ENCODE results near the gene OR8J1. TPM values are rescaled to one million over a fixed set of nuclear protein-coding genes. Genes with fewer than 3 reads are reported as not detected.

Gene OR8J1
- total and polyA plus RNA-seq, 4 donors, result not detected

DNA sequence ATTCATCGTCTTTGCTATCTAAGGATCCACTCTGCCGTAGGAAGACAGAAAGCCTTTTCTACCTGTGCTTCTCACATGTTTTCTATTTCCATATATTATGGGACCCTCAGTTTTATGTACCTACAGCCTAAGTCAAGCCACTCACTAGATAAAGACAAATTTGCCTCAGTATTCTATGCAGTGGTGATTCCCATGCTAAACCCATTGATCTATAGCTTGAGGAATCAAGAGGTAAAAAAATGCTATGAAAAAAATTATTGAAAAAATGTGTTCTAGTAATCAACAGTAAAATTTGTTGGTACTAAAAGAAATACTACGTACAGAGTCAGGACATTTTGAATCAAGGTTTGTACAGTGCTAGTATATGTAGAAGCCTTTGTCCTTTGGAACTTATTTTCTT lies 40.3 kb downstream of the OR8J1 start:
- DNase-seq (ENCODE audit: low spot score), result no peak
- H3K9me3 ChIP-seq (ENCODE audit: control insufficient read depth in 4 of 4, low read length in 3 of 4), result no peaks in the 10 kb centered on the region
- no peaks in the 10 kb centered on the region for H3K36me3 ChIP-seq (ENCODE audit: control insufficient read depth in 4 of 4, insufficient read depth in 3 of 4, low read depth in 1 of 4, low read length in 3 of 4)
- H3K27me3 ChIP-seq (ENCODE audit: control insufficient read depth in 4 of 4, insufficient read depth in 4 of 4, low read length in 3 of 4), result no peaks in the 10 kb centered on the region
- H3K4me3 ChIP-seq (ENCODE audit: low read depth in 1 of 3, low read length in 3 of 3), result no peak overlapping the region
- no peak overlapping the region for H3K9ac ChIP-seq (ENCODE audit: low read depth in 1 of 2, low read length in 2 of 2)
- no peak overlapping the region for H3K27ac ChIP-seq (ENCODE audit: low read depth in 1 of 2, low read length in 2 of 2)
- H3K4me1 ChIP-seq (ENCODE audit: control insufficient read depth in 4 of 4, insufficient read depth in 4 of 4, low read length in 3 of 4), result no peaks in the 10 kb centered on the region
- TF ChIP-seq, protein P1, sequence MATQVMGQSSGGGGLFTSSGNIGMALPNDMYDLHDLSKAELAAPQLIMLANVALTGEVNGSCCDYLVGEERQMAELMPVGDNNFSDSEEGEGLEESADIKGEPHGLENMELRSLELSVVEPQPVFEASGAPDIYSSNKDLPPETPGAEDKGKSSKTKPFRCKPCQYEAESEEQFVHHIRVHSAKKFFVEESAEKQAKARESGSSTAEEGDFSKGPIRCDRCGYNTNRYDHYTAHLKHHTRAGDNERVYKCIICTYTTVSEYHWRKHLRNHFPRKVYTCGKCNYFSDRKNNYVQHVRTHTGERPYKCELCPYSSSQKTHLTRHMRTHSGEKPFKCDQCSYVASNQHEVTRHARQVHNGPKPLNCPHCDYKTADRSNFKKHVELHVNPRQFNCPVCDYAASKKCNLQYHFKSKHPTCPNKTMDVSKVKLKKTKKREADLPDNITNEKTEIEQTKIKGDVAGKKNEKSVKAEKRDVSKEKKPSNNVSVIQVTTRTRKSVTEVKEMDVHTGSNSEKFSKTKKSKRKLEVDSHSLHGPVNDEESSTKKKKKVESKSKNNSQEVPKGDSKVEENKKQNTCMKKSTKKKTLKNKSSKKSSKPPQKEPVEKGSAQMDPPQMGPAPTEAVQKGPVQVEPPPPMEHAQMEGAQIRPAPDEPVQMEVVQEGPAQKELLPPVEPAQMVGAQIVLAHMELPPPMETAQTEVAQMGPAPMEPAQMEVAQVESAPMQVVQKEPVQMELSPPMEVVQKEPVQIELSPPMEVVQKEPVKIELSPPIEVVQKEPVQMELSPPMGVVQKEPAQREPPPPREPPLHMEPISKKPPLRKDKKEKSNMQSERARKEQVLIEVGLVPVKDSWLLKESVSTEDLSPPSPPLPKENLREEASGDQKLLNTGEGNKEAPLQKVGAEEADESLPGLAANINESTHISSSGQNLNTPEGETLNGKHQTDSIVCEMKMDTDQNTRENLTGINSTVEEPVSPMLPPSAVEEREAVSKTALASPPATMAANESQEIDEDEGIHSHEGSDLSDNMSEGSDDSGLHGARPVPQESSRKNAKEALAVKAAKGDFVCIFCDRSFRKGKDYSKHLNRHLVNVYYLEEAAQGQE (IDR thresholded peaks at IDR 0.05), result no peak
- TF ChIP-seq TAF1 (conservative IDR thresholded peaks at IDR 0.05) (no peak), FOXA1 (IDR thresholded peaks at IDR 0.05) (no peak), JUND (IDR thresholded peaks at IDR 0.05) (no peak), YY1 (IDR thresholded peaks at IDR 0.05) (no peak)
- TF ChIP-seq, protein P2, sequence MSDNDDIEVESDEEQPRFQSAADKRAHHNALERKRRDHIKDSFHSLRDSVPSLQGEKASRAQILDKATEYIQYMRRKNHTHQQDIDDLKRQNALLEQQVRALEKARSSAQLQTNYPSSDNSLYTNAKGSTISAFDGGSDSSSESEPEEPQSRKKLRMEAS (IDR thresholded peaks at IDR 0.05), result no peak
- 80% methylated on average over 3 of the region's 3 CpGs for WGBS

DNA sequence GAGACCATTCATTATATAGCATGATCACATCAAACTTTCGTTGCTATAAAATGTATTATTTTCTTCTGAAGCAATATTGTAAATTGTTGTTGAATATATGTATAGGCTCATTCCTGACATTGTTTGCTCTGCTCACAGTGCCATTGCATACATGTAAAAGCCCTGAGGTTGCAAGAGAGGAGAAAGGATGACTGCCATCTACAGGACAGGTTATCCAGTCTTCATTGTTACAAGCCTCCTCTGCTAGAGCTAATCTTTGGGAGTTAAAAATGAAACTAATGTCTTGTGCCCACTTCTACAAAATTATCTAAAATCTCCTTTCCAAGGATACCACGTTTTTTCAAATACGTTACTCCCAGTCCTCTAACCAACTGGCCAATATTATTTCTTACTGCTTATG lies 42.0 kb downstream of the OR8J1 start:
- no peak for TF ChIP-seq JUND (IDR thresholded peaks at IDR 0.05)
- no peak for TF ChIP-seq FOXA2 (IDR thresholded peaks at IDR 0.05)
- no peak for TF ChIP-seq SP1 (IDR thresholded peaks at IDR 0.05)
- TF ChIP-seq EGR1 (IDR thresholded peaks at IDR 0.05; ENCODE audit: low read depth in 2 of 2), result no peak
- no peak for TF ChIP-seq TAF1 (conservative IDR thresholded peaks at IDR 0.05)
- no peak for TF ChIP-seq RXRA (IDR thresholded peaks at IDR 0.05)
- TF ChIP-seq HNF4A (conservative IDR thresholded peaks at IDR 0.05), result no peak
- no peak for TF ChIP-seq FOXA1 (IDR thresholded peaks at IDR 0.05)
- no peak for TF ChIP-seq NR2F2 (IDR thresholded peaks at IDR 0.05)
- TF ChIP-seq HNF4G (IDR thresholded peaks at IDR 0.05), result no peak
- TF ChIP-seq RAD21 (IDR thresholded peaks at IDR 0.05), result no peak
- TF ChIP-seq, protein P3, sequence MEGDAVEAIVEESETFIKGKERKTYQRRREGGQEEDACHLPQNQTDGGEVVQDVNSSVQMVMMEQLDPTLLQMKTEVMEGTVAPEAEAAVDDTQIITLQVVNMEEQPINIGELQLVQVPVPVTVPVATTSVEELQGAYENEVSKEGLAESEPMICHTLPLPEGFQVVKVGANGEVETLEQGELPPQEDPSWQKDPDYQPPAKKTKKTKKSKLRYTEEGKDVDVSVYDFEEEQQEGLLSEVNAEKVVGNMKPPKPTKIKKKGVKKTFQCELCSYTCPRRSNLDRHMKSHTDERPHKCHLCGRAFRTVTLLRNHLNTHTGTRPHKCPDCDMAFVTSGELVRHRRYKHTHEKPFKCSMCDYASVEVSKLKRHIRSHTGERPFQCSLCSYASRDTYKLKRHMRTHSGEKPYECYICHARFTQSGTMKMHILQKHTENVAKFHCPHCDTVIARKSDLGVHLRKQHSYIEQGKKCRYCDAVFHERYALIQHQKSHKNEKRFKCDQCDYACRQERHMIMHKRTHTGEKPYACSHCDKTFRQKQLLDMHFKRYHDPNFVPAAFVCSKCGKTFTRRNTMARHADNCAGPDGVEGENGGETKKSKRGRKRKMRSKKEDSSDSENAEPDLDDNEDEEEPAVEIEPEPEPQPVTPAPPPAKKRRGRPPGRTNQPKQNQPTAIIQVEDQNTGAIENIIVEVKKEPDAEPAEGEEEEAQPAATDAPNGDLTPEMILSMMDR (IDR thresholded peaks at IDR 0.05; ENCODE audit: low read depth, low read length, missing input control), result no peak
- TF ChIP-seq, protein P4, sequence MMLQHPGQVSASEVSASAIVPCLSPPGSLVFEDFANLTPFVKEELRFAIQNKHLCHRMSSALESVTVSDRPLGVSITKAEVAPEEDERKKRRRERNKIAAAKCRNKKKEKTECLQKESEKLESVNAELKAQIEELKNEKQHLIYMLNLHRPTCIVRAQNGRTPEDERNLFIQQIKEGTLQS (IDR thresholded peaks at IDR 0.05), result no peak
- TF ChIP-seq, protein P5, sequence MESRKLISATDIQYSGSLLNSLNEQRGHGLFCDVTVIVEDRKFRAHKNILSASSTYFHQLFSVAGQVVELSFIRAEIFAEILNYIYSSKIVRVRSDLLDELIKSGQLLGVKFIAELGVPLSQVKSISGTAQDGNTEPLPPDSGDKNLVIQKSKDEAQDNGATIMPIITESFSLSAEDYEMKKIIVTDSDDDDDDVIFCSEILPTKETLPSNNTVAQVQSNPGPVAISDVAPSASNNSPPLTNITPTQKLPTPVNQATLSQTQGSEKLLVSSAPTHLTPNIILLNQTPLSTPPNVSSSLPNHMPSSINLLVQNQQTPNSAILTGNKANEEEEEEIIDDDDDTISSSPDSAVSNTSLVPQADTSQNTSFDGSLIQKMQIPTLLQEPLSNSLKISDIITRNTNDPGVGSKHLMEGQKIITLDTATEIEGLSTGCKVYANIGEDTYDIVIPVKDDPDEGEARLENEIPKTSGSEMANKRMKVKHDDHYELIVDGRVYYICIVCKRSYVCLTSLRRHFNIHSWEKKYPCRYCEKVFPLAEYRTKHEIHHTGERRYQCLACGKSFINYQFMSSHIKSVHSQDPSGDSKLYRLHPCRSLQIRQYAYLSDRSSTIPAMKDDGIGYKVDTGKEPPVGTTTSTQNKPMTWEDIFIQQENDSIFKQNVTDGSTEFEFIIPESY (IDR thresholded peaks at IDR 0.05), result no peak
- TF ChIP-seq, protein P2 (IDR thresholded peaks at IDR 0.05), result no peak
- TF ChIP-seq, protein P1 (IDR thresholded peaks at IDR 0.05), result no peak
- TF ChIP-seq YY1 (IDR thresholded peaks at IDR 0.05), result no peak
- no peak for TF ChIP-seq GABPA (IDR thresholded peaks at IDR 0.05 in 1 of 2, conservative IDR thresholded peaks at IDR 0.05 in 1 of 2)
- H3K4me3 ChIP-seq (ENCODE audit: low read depth in 1 of 3, low read length in 3 of 3), result no peak overlapping the region
- no peaks in the 10 kb centered on the region for H3K9me3 ChIP-seq (ENCODE audit: control insufficient read depth in 4 of 4, low read length in 3 of 4)
- no peak overlapping the region for H3K9ac ChIP-seq (ENCODE audit: low read depth in 1 of 2, low read length in 2 of 2)
- H3K4me1 ChIP-seq (ENCODE audit: control insufficient read depth in 4 of 4, insufficient read depth in 4 of 4, low read length in 3 of 4), result no peaks in the 10 kb centered on the region
- no peaks in the 10 kb centered on the region for H3K27me3 ChIP-seq (ENCODE audit: control insufficient read depth in 4 of 4, insufficient read depth in 4 of 4, low read length in 3 of 4)
- no peaks in the 10 kb centered on the region for H3K36me3 ChIP-seq (ENCODE audit: control insufficient read depth in 4 of 4, insufficient read depth in 3 of 4, low read depth in 1 of 4, low read length in 3 of 4)
- no peak overlapping the region for H3K27ac ChIP-seq (ENCODE audit: low read depth in 1 of 2, low read length in 2 of 2)
- 40% methylated on average over 3 of the region's 3 CpGs for WGBS
- DNase-seq (ENCODE audit: low spot score), result no peak
